ENCODE data around the gene SEPTIN3. TPM values are rescaled to one million over a fixed set of nuclear protein-coding genes. Genes with fewer than 3 reads are reported as not detected.

SEPTIN3 gene
- total and polyA plus RNA-seq, 2 of the 8 experiments (the other 6 are each of a cell fraction or from before 2014, with no cell fraction given): 38.9 to 52.9 TPM

- H2AFZ ChIP-seq (ENCODE audit: low read length): no peak overlapping the region
- FAIRE-seq (no peak), DNase-seq (ENCODE audit: low read depth in 1 of 2, low spot score in 2 of 2) (no peak)
- H3K79me1 ChIP-seq (ENCODE audit: low read depth, low read length): peaks cover 7% of the 10 kb centered on the region; the same call in 1 of the 2 replicates
- H3K36me3 ChIP-seq (ENCODE audit: control insufficient read depth in 2 of 4, insufficient read depth in 4 of 4, low read length in 3 of 4): peaks cover 16 to 26% (median 23%) of the 10 kb centered on the region in 4 experiments
- POLR2A ChIA-PET (ENCODE audit: partially characterized antibody): interaction anchor here (0.9 to 2.1 kb wide), 10 partner anchors 10 to 116 kb away, joined by 3 to 13 read pairs (median 4); no protein-coding TSS in a partner anchor
- no peak overlapping the region for H3K4ac ChIP-seq (replicated peaks; ENCODE audit: insufficient read length, low read depth, low read length)
- H3K27ac ChIP-seq (ENCODE audit: low read depth, low read length): no peak overlapping the region
- no peaks in the 10 kb centered on the region for H3K27me3 ChIP-seq (replicated peaks in 1 of 4; ENCODE audit: control insufficient read depth in 3 of 4, extremely low read depth in 1 of 4, insufficient read depth in 3 of 4, low read length in 3 of 4)
- no peak overlapping the region for H2BK120ac ChIP-seq (replicated peaks; ENCODE audit: low read depth, low read length)
- H3K23me2 ChIP-seq (ENCODE audit: low read depth, low read length): peaks cover 8% of the 10 kb centered on the region
- CTCF ChIA-PET (ENCODE audit: partially characterized antibody): interaction anchor here (0.6 to 4.4 kb wide), 10 partner anchors 9 to 250 kb away, joined by 3 to 21 read pairs (median 4); partner anchors contain the start of gene TNFRSF13C
- WGBS, 2 experiments (ENCODE audit: extremely low coverage in 1 of 2, insufficient coverage in 1 of 2, insufficient read length in 1 of 2, insufficient replicate concordance in 2 of 2, low coverage in 1 of 2, low lambda C conversion rate in 2 of 2, missing lambda C conversion rate in 1 of 2): 87% methylated on average over 17 of the region's 21 CpGs; no CpG with 5 or more reads in 1 of the 2 experiments
- H3K9ac ChIP-seq (replicated peaks in 1 of 4; ENCODE audit: extremely low read depth in 1 of 4, low read depth in 3 of 4, low read length in 3 of 4): peak overlapping the region in 1 of 4 experiments; percentile 75; a peak in 2 of 7 replicates
- H3K9me3 ChIP-seq (ENCODE audit: insufficient read depth in 2 of 2, low read depth in 1 of 2, low read length in 1 of 2): no peaks in the 10 kb centered on the region
- no peak overlapping the region for H4K5ac ChIP-seq (ENCODE audit: insufficient read length, low read depth, low read length)
- no peak overlapping the region; the same call in 1 of the 2 replicates for H4K8ac ChIP-seq (ENCODE audit: extremely low read depth, insufficient read depth, low read length)
- H2AK5ac ChIP-seq (ENCODE audit: low read depth, low read length): peak overlapping the region; percentile 59
- H3K56ac ChIP-seq (replicated peaks; ENCODE audit: insufficient read length, low read depth, low read length): no peak overlapping the region
- no peak overlapping the region for H3K14ac ChIP-seq (ENCODE audit: insufficient read length)
- no peak overlapping the region for H3K23ac ChIP-seq (ENCODE audit: insufficient read length)
- peak overlapping the region; percentile 82 to 85 for H3K4me2 ChIP-seq (ENCODE audit: insufficient read depth in 1 of 2, low read depth in 2 of 2, low read length in 2 of 2)
- peaks cover 7 to 20% (median 11%) of the 10 kb centered on the region in 4 experiments for H3K4me1 ChIP-seq (replicated peaks in 1 of 4; ENCODE audit: control insufficient read depth in 3 of 4, insufficient read depth in 4 of 4, low read length in 3 of 4)
- H4K20me1 ChIP-seq (replicated peaks in 1 of 2; ENCODE audit: control insufficient read depth in 1 of 2, insufficient read depth in 2 of 2, low read length in 2 of 2): peaks cover 0 to 6% of the 10 kb centered on the region in 2 experiments
- no peak overlapping the region for H2BK20ac ChIP-seq (ENCODE audit: low read length)
- H4K91ac ChIP-seq (replicated peaks; ENCODE audit: insufficient read length, low read length): no peak overlapping the region
- H2BK5ac ChIP-seq (ENCODE audit: low read depth, low read length): 0 out of 2 replicates have a peak overlapping the region, but pooled peaks have one; percentile 97
- peak overlapping the region; percentile 60; the same call in 1 of the 2 replicates for H2BK12ac ChIP-seq (ENCODE audit: low read depth, low read length)
- peaks cover 0 to 9% of the 10 kb centered on the region in 2 experiments; a peak in 1 of 4 replicates for H3K79me2 ChIP-seq (ENCODE audit: control insufficient read depth in 1 of 2, insufficient read depth in 2 of 2, low read length in 2 of 2)
- H2BK15ac ChIP-seq (ENCODE audit: low read length): peak overlapping the region; percentile 19; the same call in 1 of the 2 replicates
- peak overlapping the region in 2 of 4 experiments; percentile 67 to 72; a peak in 4 of 8 replicates for H3K4me3 ChIP-seq (ENCODE audit: extremely low read depth in 1 of 4, insufficient read depth in 2 of 4, low read depth in 3 of 4, low read length in 4 of 4)
- peak overlapping the region; percentile 71; the same call in 1 of the 2 replicates for H3K18ac ChIP-seq (ENCODE audit: extremely low read depth, low read length)
- TF ChIP-seq CHD1 (IDR thresholded peaks at IDR 0.05; ENCODE audit: low read depth, low read length) (no peak), BCL11A (IDR thresholded peaks at IDR 0.05; ENCODE audit: low read depth in 2 of 2, low read length in 2 of 2) (no peak), RBBP5 (IDR thresholded peaks at IDR 0.05; ENCODE audit: borderline replicate concordance, low read depth, low read length) (no peak), JUND (IDR thresholded peaks at IDR 0.05; ENCODE audit: low read length) (no peak), SP2 (IDR thresholded peaks at IDR 0.05; ENCODE audit: low read length) (no peak), NRF1 (IDR thresholded peaks at IDR 0.05; ENCODE audit: low read depth, low read length) (no peak), POLR2AphosphoS5 (IDR thresholded peaks at IDR 0.05; ENCODE audit: low read depth, low read length) (no peak), TCF12 (IDR thresholded peaks at IDR 0.05; ENCODE audit: low read depth, low read length) (no peak), SRF (IDR thresholded peaks at IDR 0.05; ENCODE audit: low read depth, low read length) (no peak), MAX (IDR thresholded peaks at IDR 0.05) (no peak)
Measured at GRCh38 chr22:41947424-41948080, 21.7 kb upstream of the SEPTIN3 start.
